H1 (cell line): Measurements from ENCODE around the gene RELL1. TPM values are rescaled to one million over a fixed set of nuclear protein-coding genes. Genes with fewer than 3 reads are reported as not detected.

Experiments
- CTCF ChIA-PET: fragments of 300-600 bp; sonication (Branson Sonifier 250); formaldehyde crosslinking; loops from one replicate; lab custom pipeline; 2021; ENCODE audit not compliant: partially characterized antibody; lab: Charles Lee
- POLR2A ChIA-PET: fragments of 300-600 bp; sonication (Branson Sonifier 250); formaldehyde crosslinking; loops from one replicate; lab custom pipeline; 2021; ENCODE audit warnings: inconsistent platforms; ENCODE audit not compliant: partially characterized antibody; lab: Charles Lee
- DNase-seq, 2 experiments: peaks; one replicate each; pipeline versions ENCODE4 v3.0.0 to v3.0.0-alpha.2; 2010 to 2022; ENCODE audit warnings: low spot score in 2 of 2, low read depth in 1 of 2, mixed read lengths in 1 of 2
- FAIRE-seq: peaks from 2 replicates; lab custom pipeline; 2011; peaks lifted over from hg19 to GRCh38; lab: Jason Lieb, UNC
- H2AFZ ChIP-seq: 2 replicates; pipeline ENCODE4 v1.8.1; 2012; ENCODE audit warnings: low read length, inconsistent platforms
- H2AK5ac ChIP-seq: 2 replicates; pipeline ENCODE4 v1.6.1; 2013; ENCODE audit warnings: low read depth, low read length
- H2BK120ac ChIP-seq: replicated peaks from 2 replicates; pipeline ENCODE3; 2013; ENCODE audit warnings: low read depth, low read length, inconsistent platforms
- H2BK12ac ChIP-seq: 2 replicates; pipeline ENCODE4 v1.6.1; 2013; ENCODE audit warnings: low read depth, low read length
- H2BK15ac ChIP-seq: 2 replicates; pipeline ENCODE4 v1.6.1; 2013; ENCODE audit warnings: low read length
- H2BK20ac ChIP-seq: 2 replicates; pipeline ENCODE4 v1.6.1; 2013; ENCODE audit warnings: low read length
- H2BK5ac ChIP-seq: 2 replicates; pipeline ENCODE4 v1.6.1; 2013; ENCODE audit warnings: low read depth, low read length
- H3K14ac ChIP-seq: 2 replicates; pipeline ENCODE4 v1.6.1; 2013; ENCODE audit warnings: inconsistent platforms; ENCODE audit not compliant: insufficient read length
- H3K18ac ChIP-seq: 2 replicates; pipeline ENCODE4 v1.6.1; 2013; ENCODE audit warnings: low read length; ENCODE audit errors: extremely low read depth
- H3K23ac ChIP-seq: 2 replicates; pipeline ENCODE4 v1.6.1; 2013; ENCODE audit warnings: inconsistent platforms; ENCODE audit not compliant: insufficient read length
- H3K23me2 ChIP-seq: 2 replicates; pipeline ENCODE4 v1.6.1; 2013; ENCODE audit warnings: low read depth, low read length
- H3K27ac ChIP-seq: 2 replicates; pipeline ENCODE4 v1.6.1; 2011; ENCODE audit warnings: low read depth, low read length, inconsistent platforms
- H3K27me3 ChIP-seq, 4 experiments: replicated peaks in 1 of 4; 1 replicate in 1 of 4; 2 replicates in 3 of 4; pipeline versions ENCODE4 v1.6.1 to v1.8.1; 2011 to 2013; ENCODE audit warnings: low read length in 3 of 4, mild to moderate bottlenecking in 3 of 4, inconsistent platforms in 2 of 4, mixed read lengths in 2 of 4, moderate library complexity in 1 of 4; ENCODE audit not compliant: control insufficient read depth in 3 of 4, insufficient read depth in 3 of 4; ENCODE audit errors: extremely low read depth in 1 of 4
- H3K36me3 ChIP-seq, 4 experiments: 2 replicates each; pipeline versions ENCODE4 v1.6.1 to v1.8.1; 2011 to 2013; ENCODE audit warnings: mild to moderate bottlenecking in 4 of 4, low read length in 3 of 4, moderate library complexity in 2 of 4, control low read depth in 1 of 4, inconsistent platforms in 1 of 4; ENCODE audit not compliant: insufficient read depth in 4 of 4, control insufficient read depth in 2 of 4
- H3K4ac ChIP-seq: replicated peaks from 2 replicates; pipeline ENCODE3; 2013; ENCODE audit warnings: low read length, low read depth, mixed read lengths, inconsistent platforms; ENCODE audit not compliant: insufficient read length
- H3K4me1 ChIP-seq, 4 experiments: replicated peaks in 1 of 4; 1 replicate in 1 of 4; 2 replicates in 3 of 4; pipeline versions ENCODE4 v1.6.1 to v1.8.1; 2011 to 2013; ENCODE audit warnings: low read length in 3 of 4, inconsistent platforms in 2 of 4, mixed read lengths in 1 of 4; ENCODE audit not compliant: insufficient read depth in 4 of 4, control insufficient read depth in 3 of 4
- H3K4me2 ChIP-seq, 2 experiments: 2 replicates each; pipeline versions ENCODE4 v1.6.1 to v1.8.1; 2011 to 2013; ENCODE audit warnings: low read depth in 2 of 2, low read length in 2 of 2, control low read depth in 1 of 2, inconsistent platforms in 1 of 2, mild to moderate bottlenecking in 1 of 2; ENCODE audit not compliant: insufficient read depth in 1 of 2
- H3K4me3 ChIP-seq, 4 experiments: fragments of 200-600, 300-600 bp in 1 of 4; sonication (generic), shearing (Covaris generic), sonication (Bioruptor Twin) in 1 of 4; 2 replicates each; pipeline versions ENCODE4 v1.5.1 to v1.8.1; 2011 to 2016; ENCODE audit warnings: low read length in 4 of 4, low read depth in 3 of 4, control low read depth in 2 of 4, inconsistent platforms in 2 of 4, mild to moderate bottlenecking in 2 of 4, mixed read lengths in 1 of 4, moderate library complexity in 1 of 4; ENCODE audit not compliant: insufficient read depth in 2 of 4; ENCODE audit errors: extremely low read depth in 1 of 4
- H3K56ac ChIP-seq: replicated peaks from 2 replicates; pipeline ENCODE3; 2013; ENCODE audit warnings: low read depth, mild to moderate bottlenecking, mixed read lengths, low read length, inconsistent platforms; ENCODE audit not compliant: insufficient read length
- H3K79me1 ChIP-seq: 2 replicates; pipeline ENCODE4 v1.6.1; 2013; ENCODE audit warnings: low read depth, low read length, control low read depth
- H3K79me2 ChIP-seq, 2 experiments: 2 replicates each; pipeline versions ENCODE4 v1.6.1 to v1.8.1; 2012 to 2013; ENCODE audit warnings: low read length in 2 of 2, mild to moderate bottlenecking in 2 of 2, inconsistent platforms in 1 of 2; ENCODE audit not compliant: insufficient read depth in 2 of 2, control insufficient read depth in 1 of 2
- H3K9ac ChIP-seq, 4 experiments: replicated peaks in 1 of 4; 1 replicate in 1 of 4; 2 replicates in 3 of 4; pipeline versions ENCODE4 v1.6.1 to v1.8.1; 2011 to 2013; ENCODE audit warnings: low read depth in 3 of 4, low read length in 3 of 4, control low read depth in 2 of 4, mild to moderate bottlenecking in 2 of 4, moderate library complexity in 2 of 4, inconsistent platforms in 1 of 4; ENCODE audit errors: extremely low read depth in 1 of 4
- H3K9me3 ChIP-seq, 2 experiments: 2 replicates each; pipeline versions ENCODE4 v1.6.1 to v1.8.1; 2012 to 2013; ENCODE audit warnings: mild to moderate bottlenecking in 2 of 2, moderate library complexity in 2 of 2, control low read depth in 1 of 2, inconsistent platforms in 1 of 2, low read depth in 1 of 2, low read length in 1 of 2, mixed read lengths in 1 of 2; ENCODE audit not compliant: insufficient read depth in 2 of 2
- H4K20me1 ChIP-seq, 2 experiments: replicated peaks in 1 of 2; 2 replicates each; pipeline versions ENCODE3 to v1.8.1; 2011 to 2013; ENCODE audit warnings: inconsistent platforms in 2 of 2, low read length in 2 of 2, mild to moderate bottlenecking in 1 of 2; ENCODE audit not compliant: insufficient read depth in 2 of 2, control insufficient read depth in 1 of 2
- H4K5ac ChIP-seq: 2 replicates; pipeline ENCODE4 v1.6.1; 2013; ENCODE audit warnings: low read length, low read depth, mixed read lengths, inconsistent platforms; ENCODE audit not compliant: insufficient read length
- H4K8ac ChIP-seq: 2 replicates; pipeline ENCODE4 v1.8.0; 2013; ENCODE audit warnings: mild to moderate bottlenecking, moderate library complexity, low read length, inconsistent platforms; ENCODE audit not compliant: insufficient read depth; ENCODE audit errors: extremely low read depth
- H4K91ac ChIP-seq: replicated peaks from 2 replicates; pipeline ENCODE3; 2013; ENCODE audit warnings: low read length, mixed read lengths, inconsistent platforms; ENCODE audit not compliant: insufficient read length
- JUND ChIP-seq: IDR thresholded peaks from 2 replicates; pipeline ENCODE4 v1.6.1; 2011; ENCODE audit warnings: mild to moderate bottlenecking, improper control_type of control experiment, low read length
- NRF1 ChIP-seq: IDR thresholded peaks from 2 replicates; pipeline ENCODE4 v1.6.1; 2011; ENCODE audit warnings: mild to moderate bottlenecking, low read depth, low read length, improper control_type of control experiment
- SIN3A ChIP-seq, 2 experiments: IDR thresholded peaks in 1 of 2; conservative IDR thresholded peaks in 1 of 2; 2 replicates each; pipeline ENCODE4 v1.6.1; 2011 to 2012; ENCODE audit warnings: low read length in 2 of 2, improper control_type of control experiment in 1 of 2, low read depth in 1 of 2, mild to moderate bottlenecking in 1 of 2
- WGBS, 2 experiments: shearing (Covaris generic) in 1 of 2; methylation state at CpG; one replicate each; pipeline versions ENCODE4 v1.1.6 to v1.1.7; 2013 to 2015; ENCODE audit warnings: low lambda C conversion rate in 2 of 2, mixed read lengths in 2 of 2, inconsistent platforms in 1 of 2, low coverage in 1 of 2, missing lambda C conversion rate in 1 of 2; ENCODE audit not compliant: insufficient replicate concordance in 2 of 2, insufficient coverage in 1 of 2, insufficient read length in 1 of 2; ENCODE audit errors: extremely low coverage in 1 of 2, missing lambda C conversion rate in 1 of 2; 5-methylcytosine and 5-hydroxymethylcytosine counted together
- polyA plus RNA-seq, 7 experiments: library from polyadenylated mRNA; depleted of rRNA in 3 of 7; stranded (reverse) in 5 of 7; unstranded in 2 of 7; fragments of >200 nt in 5 of 7; fragments of 200-250 nt in 2 of 7; gene quantifications; 1 replicate in 5 of 7; 2 replicates in 1 of 7; 4 replicates in 1 of 7; pipeline versions ENCODE4 v1.2.1 to v1.2.3, GENCODE V29; 2011 to 2013; ENCODE audit warnings: missing spikeins in 2 of 7, mixed read lengths in 2 of 7
- total RNA-seq: library from RNA; stranded (reverse); fragmentation: NEBNext Ultra II Directional; extraction: Animal tissue kit (Norgen Biotek cat#: 25700); gene quantifications from 2 replicates; pipeline ENCODE4 v1.2.1, GENCODE V29; 2021

RELL1 gene
- total and polyA plus RNA-seq, 2 of the 8 experiments (the other 6 are each of a cell fraction or from before 2014, with no cell fraction given) = 2.1 to 14.1 TPM

DNA sequence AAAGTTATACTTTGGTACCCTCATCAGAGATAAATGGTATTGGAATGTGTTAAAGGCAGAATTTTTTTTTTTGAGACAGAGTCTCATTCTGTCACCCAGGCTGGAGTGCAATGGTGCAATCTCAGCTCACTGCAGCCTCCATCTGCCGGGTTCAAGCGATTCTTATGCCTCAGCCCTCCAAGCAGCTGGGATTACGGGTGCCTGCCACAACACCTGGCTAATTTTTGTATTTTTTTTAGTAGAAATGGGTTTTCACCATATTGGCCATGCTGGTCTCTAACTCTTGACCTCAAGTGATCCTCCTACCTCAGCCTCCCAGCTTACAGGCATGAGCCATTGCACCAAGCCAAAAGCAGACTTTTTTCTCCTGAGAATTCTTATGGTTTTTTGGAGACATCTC lies 11.4 kb upstream of the RELL1 start:
- TF ChIP-seq SIN3A (conservative IDR thresholded peaks at IDR 0.05 in 1 of 2, IDR thresholded peaks at IDR 0.05 in 1 of 2; ENCODE audit: low read depth in 1 of 2, low read length in 2 of 2) (no peak), NRF1 (no peak), JUND (no peak)
- Histone ChIP-seq H2BK15ac (no peak overlapping the region), H3K4me3 (no peak overlapping the region), H2BK20ac (no peak overlapping the region), H3K4me2 (no peak overlapping the region), H4K91ac (no peak overlapping the region), H3K36me3 (no peaks in the 10 kb centered on the region), H3K23ac (no peak overlapping the region), H3K9me3 (no peaks in the 10 kb centered on the region), H3K79me2 (no peaks in the 10 kb centered on the region), H3K56ac (no peak overlapping the region), H2BK5ac (no peak overlapping the region), H2BK120ac (no peak overlapping the region), H3K9ac (no peak overlapping the region), H4K20me1 (no peaks in the 10 kb centered on the region), H3K4me1 (no peaks in the 10 kb centered on the region), H3K14ac (no peak overlapping the region), H3K27me3 (no peaks in the 10 kb centered on the region), H4K5ac (no peak overlapping the region), H3K27ac (no peak overlapping the region), H3K4ac (no peak overlapping the region), H2AFZ (no peak overlapping the region; the same call in 1 of the 2 replicates), H3K23me2 (no peaks in the 10 kb centered on the region), H2AK5ac (no peak overlapping the region), H3K18ac (no peak overlapping the region), H3K79me1 (no peaks in the 10 kb centered on the region), H4K8ac (no peak overlapping the region), H2BK12ac (no peak overlapping the region)
- WGBS, 2 experiments = 81% methylated on average over 3 of the region's 3 CpGs; no CpG with 5 or more reads in 1 of the 2 experiments
- POLR2A ChIA-PET = no interaction called here
- DNase-seq (no peak), FAIRE-seq (no peak)
- CTCF ChIA-PET = interaction anchor here (2.5 kb wide), 1 partner anchor 95 kb away, joined by 12 read pairs; no protein-coding TSS in a partner anchor
